Measurements from ENCODE around the gene GREB1.

The GREB1 gene

DNA sequence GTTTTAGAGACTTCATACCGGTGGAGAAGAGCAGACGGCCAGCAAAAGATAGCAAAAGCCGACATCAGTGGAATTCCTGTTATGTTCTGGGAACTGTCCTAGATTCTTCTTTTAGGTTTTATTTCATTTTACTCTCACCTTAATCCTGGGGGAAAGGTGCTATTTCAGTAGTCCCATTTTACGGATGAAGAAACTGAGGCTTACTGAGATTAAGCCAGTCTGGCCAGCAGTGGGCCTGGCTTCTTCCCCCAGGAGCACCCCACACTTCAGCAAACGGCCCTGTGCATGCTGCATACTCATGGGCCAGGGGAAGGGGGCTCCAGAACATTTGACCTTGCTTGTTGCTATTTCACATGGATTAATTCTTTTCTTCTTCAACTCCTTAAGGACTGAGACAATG lies 79.5 kb downstream of the GREB1 start:
- FAIRE-seq, result no peak

DNA sequence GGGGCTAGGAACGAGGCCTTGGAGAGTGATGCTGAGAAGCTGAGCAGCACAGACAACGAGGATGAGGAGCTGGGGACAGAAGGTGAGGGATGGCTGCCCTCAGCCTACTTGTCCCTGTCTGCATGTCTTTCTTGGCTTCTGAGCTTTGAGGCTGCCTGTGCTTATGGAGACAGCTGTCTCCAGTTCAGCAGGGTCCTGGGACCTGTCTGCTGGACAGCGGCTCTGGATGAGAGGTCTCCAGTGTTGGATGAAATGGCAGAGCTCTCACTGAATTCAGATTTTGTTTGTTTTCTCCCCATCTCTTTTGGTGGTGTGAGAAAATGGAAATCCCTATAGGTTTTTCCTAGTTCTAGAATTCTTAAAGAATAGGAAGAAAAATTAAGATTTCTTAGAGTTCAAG lies 81.4 kb downstream of the GREB1 start:
- no peak for FAIRE-seq

DNA sequence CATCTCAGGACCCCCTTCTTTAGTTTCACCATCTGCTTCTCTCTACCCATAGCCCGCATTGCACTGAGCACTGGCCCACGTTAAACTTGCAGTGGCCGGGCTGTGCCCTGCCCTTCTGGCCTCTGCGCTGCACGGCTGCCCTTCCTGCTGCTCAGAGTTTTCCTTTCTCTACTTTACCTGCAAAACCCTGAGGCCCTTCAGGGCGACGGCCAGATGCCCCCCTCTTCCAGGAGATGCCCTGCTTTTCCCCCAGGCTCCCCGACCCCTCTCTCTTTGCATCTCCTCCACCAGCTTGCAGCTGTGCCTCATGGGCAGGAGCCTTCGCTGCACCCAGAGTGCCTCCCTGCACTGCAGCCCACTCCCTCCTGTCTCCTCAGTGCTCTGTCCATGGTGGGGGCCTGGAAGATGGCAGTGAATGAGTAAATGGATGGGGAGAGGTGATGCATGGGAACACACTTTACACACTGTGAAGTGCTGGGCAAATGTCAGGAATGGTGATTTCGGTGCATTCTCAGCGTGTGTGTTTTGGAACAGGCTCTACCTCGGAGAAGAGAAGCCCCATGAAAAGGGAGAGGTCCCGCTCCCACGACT lies 82.3 kb downstream of the GREB1 start:
- FAIRE-seq, result no peak

DNA sequence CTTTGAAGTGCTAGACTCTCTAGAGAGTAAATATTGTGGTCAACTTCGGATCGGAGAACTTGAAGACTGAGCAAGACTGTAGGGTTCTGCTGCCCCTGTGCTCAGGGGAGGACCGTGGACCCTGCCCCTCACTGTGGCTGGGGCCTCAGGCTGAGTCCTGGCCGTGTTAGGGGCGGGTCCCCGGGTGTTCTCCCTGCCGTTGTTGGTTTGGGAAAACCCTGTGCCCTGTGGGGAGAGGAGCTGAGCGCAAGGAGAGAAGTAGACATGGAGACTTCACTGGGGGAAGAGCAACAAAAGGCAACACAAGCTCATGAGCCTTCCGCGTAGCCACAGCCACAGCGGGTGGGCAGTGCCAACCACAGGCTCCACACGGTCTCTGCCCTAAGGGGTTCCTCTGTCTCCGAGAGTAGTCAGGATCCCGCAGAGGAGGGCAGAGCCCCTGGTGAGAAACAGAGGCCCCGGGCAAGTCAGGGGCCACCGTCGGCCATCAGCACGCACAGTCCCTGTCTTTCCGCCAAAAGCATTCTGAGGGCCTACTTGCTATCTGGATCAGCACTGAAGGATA lies 83.1 kb downstream of the GREB1 start:
- FAIRE-seq, result no peak

DNA sequence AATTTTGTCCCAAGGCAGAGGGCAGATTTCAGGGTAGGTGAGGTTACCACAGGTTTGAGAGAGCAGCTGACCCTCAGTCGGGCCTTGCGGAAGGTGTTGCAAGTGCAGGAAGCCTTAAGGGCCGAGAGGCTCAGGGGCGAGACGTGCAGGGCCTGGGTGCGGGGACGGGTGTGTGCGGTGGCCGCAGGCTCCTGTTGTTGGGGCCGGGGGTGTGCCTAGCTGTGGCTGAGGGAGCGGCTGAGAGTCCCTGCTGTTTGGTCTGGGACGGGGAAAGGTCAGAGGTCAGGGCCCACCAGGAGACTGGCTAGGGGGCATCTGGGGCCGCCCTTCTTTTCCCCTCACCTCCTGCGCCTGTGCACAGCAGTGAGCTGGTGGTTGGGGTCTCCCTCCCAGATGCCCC lies 83.7 kb downstream of the GREB1 start:
- no peak for FAIRE-seq

DNA sequence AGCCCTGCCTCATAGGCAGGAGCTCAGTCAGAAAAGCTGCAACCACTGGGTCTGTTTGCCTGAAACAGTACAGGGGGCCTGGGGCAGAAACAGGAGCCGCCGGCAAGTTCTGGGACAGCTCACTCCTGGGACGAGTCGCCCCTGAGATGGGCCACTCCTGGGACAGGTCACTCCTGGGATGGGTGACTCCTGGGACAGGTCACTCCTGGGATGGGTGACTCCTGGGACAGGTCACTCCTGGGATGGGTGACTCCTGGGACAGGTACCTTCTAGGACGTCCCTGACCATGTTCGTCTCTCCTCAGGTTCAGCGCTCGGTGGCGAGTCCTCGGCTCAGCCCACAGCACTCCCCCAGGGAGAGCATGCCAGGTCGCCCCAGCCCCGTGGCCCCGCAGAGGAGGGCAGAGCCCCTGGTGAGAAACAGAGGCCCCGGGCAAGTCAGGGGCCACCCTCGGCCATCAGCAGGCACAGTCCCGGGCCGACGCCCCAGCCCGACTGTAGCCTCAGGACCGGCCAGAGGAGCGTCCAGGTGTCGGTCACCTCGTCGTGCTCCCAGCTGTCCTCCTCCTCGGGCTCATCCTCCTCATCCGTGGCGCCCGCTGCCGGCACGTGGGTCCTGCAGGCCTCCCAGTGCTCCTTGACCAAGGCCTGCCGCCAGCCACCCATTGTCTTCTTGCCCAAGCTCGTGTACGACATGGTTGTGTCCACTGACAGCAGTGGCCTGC lies 84.3 kb downstream of the GREB1 start:
- no peak for FAIRE-seq

DNA sequence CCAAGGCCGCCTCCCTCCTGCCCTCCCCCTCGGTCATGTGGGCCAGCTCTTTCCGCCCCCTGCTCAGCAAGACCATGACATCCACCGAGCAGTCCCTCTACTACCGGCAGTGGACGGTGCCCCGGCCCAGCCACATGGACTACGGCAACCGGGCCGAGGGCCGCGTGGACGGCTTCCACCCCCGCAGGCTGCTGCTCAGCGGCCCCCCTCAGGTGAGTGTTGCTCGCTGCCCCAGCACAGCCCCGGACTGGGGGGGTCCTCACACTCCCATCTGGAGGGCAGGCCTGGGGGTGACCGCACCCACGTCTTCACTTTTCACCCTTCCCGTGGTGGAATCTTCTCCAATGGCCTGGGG lies 84.8 kb downstream of the GREB1 start:
- no peak for FAIRE-seq

DNA sequence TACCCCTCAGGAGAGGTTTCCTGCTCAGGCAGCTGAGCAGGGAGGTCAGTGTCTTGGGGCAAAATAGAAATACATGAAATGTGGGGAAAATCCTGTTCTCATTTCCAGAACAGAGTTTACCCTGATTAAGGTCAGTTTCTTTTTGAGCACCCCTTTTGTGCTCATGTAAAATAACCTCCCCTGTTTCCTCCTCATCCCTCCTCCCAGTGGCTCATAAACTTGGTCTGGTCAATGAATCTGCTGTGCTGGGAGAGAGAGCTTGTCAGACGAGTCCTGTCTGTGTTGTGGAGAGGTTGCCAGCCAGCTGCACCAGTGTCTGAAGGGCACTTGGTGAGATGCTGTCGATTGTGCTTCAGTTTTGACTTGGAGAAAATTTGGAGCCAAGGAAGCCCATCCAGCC lies 87.6 kb downstream of the GREB1 start:
- no peak for FAIRE-seq

DNA sequence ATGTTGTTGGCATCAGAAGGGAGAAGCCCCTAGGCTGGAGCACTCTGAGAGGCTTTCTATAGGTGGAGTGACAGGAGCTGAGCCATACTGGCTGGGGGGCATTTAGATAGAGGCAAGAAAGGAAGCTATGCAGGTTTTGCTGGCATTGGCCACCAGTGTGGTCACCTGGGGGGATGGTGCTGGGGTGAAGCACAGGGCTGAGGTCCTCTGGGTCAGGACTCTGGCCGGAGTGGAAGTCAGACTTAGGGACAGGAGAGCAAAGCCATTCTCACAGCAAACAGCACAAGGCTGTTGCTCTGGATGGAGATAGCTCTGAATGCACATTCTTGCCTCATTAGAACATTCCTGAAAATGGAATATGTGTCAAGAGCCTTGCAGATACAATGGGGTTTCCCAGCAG lies 88.8 kb downstream of the GREB1 start:
- no peak for FAIRE-seq

DNA sequence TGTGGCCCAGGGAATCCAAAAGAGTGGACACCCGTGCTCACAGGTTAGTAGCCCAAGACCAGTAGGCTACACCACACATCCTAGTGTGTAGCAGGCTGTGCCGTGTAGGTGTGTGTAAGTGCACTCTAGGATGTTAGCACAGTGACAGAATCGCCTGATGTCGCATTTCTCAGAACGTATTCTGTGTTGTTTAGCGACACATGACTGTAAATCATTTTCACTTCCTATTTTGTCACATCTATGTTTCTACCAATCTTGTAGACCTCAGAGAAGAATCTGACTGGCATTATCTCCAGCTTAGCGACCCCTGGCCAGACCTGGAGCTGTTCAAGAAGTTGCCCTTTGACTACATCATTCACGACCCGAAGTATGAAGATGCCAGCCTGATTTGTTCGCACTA lies 91.0 kb downstream of the GREB1 start:
- no peak for FAIRE-seq

DNA sequence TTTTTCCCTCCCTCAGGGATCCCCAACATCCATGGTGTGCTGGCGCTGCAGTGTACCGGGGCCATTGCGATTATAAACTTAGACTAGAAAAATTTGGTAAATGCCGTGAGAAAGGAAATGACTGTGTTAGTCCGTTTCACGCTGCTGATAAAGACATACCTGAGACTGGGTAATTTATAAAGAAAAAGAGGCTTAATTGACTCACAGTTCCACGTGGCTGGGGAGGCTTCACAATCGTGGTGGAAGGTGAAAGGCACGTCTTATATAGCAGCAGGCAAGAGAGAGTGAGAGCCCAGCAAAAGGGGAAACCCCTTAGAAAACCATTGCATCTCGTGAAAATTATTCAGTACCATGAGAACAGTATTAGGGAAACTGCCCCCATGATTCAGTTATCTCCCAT lies 91.8 kb downstream of the GREB1 start:
- no peak for FAIRE-seq

DNA sequence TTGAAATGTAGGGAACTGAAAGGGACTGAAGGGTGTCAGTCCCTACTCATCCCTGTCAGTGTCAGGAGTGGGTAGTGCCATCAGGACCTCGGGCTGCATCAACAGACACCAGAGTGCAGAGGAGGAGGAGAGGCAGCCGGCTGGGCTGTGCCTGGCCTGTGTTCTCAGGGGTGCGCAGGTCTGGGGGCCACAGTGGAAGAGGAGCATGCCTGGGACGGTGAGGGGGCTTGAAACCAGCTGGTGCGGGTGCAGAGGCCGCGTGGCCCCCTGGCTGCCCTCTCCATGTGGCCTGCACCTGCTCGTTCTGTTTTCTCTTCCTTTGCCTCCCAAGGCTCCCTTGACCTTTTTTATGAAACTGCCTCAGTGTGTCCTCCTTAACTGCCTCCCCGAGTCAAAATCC lies 94.8 kb downstream of the GREB1 start:
- no peak for FAIRE-seq

DNA sequence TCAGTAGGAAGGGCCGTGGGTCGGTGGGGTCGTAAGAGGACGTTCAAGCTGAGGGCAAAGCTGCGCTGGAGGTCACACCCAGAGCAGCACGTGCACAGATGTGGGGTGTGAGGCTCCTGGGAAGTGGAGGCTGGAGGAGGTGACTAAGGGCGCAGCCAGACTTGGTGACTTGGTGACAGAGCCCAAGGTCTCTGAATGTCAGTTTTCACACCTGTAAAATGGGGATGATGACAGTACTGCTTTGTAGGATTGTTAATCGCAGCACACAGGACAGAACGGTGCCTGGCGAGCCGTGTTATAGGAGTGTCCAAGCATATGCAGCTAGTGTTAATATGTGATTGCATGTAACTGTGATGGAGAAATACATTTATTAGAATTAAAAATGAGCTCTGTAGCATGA lies 95.4 kb downstream of the GREB1 start:
- no peak for FAIRE-seq

DNA sequence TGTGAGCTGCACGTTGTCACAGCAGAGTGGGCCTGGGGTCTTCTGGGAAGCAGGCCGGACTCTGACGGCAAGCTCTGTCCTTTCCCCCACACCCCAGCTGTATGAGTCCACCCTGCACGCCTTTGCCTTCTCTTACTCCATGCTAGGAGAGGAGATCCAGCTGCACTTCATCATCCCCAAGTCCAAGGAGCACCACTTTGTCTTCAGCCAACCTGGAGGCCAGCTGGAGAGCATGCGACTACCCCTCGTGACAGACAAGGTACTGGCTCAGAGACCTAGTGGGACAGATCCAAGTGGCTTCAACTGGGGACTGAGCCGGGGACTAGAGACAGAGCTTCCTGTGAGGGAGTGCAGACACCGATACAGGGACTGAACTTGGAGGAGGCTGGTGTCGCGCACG lies 96.0 kb downstream of the GREB1 start:
- FAIRE-seq, result no peak

DNA sequence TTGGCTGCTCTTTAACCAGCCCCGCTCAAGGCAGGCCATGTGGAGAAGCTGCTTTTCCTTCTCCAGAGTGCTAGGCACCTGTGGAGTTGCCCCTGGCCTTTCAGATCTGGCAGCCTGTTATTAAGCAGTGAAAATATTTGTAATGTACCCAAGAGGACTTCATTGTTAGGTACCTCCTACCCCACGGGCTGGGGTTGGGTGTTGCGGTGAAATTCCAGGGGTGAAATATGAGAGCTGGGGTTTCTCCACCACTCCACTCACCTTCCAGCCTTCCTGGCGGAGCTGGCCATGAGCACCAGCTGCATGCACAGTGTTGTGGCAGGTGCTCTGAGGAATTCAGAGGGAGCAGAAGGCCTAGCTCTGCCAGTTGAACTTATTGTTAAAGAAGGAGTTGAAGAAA lies 97.0 kb downstream of the GREB1 start:
- FAIRE-seq, result no peak

DNA sequence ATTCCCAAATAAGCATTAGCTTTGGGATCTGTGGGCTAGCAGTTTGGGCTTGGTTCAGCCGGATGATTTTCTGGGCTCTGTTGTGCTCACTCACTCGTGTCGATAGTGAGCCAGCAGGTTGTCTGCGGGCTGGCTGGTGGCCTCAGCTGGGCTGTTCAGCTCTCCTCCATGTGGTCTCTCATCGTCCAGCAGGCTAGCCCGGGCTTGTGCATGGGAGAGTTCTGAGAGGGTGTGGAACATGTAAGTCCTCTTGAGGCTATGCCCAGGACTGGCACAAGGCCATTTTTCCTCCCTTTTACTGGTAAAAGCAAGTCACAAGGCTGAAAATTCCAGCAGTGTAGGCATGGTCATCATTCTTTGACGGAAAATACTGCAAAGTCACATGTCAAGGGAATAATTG lies 97.6 kb downstream of the GREB1 start:
- FAIRE-seq, result no peak

DNA sequence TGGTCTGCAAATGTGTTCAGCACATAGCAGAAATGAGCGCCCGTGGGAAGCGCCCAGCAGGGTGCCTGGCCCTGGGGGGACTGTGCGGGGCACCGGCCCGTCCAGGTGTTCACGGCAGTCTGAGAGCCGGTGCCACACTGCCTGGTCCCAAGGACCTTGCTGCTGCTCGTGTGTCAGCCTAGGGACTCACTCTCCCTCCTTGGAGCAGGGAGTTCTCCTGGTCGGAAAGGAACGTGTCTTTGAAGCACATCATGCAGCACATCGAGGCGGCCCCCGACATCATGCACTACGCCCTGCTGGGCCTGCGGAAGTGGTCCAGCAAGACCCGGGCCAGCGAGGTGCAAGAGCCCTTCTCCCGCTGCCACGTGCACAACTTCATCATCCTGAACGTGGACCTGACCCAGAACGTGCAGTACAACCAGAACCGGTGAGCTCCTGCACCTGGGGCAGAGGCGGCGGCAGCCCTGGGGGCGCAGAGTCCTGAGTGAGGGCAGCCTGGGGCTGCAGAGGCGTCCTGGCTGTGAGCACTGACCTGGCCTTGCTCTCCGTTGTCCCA lies 100.2 kb downstream of the GREB1 start:
- FAIRE-seq, result no peak

DNA sequence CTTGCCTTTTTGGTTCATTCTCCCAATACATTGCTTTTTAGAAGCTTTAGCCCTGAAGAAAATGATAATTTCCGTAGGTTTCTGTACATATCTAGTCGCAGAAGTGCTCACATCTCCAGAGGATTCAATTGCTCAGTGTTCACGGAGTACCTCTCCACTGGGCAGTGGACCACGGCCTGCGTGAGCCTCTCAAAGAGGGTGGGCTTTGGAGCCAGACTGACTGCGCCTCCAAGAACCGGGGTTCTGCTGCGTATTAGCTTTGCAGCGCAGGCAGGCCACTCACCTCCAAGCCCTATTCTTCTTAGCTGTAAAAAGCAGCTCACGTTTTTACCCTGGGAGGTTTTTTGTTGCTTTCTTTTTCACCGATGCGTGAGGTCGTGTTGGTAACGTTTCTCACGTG lies 100.7 kb downstream of the GREB1 start:
- FAIRE-seq, result no peak

DNA sequence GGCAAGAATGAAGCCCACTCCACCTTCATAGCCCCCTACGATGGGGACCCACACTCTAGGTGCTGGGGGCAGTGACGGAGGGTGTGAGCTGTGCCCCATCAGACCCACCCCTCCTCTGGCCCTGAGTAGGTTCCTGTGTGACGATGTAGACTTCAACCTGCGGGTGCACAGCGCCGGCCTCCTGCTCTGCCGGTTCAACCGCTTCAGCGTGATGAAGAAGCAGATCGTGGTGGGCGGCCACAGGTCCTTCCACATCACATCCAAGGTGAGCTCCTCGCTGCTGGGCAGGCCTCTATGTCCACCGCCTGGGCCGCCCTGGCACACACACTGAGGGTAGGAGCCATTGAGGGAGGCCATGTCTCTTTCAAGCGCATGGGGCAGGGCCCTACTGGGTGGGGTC lies 101.3 kb downstream of the GREB1 start:
- FAIRE-seq, result no peak

DNA sequence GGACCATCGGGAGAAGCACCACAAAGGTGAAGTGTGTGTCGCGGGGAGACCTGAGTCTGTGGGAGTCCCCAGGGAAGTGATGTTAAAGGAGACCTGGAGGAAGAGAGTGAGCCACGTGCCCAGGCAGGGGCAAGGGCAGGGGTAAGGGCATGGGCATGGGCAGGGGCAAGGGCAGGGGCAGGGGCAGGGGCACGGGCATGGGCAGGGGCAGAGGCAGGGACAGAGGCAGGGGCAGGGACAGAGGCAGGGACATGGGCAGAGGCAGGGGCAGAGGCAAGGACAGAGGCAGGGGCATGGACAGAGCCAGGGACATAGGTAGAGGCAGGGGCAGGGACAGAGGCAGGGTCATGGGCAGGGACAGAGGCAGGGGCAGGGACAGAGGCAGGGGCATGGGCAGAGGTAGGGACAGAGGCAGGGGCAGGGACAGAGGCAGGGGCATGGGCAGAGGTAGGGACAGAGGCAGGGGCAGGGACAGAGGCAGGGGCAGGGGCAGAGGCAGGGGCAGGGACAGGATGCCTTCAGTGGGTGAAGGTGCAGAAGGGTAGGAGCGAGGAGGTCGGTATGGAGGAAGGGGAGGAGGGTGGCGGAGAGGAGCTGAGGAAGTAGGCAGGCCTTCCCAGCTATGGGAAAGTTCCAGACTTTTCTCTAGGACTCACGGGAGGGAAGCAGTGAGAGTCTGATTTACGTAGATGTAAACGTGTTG lies 102.9 kb downstream of the GREB1 start:
- FAIRE-seq, result no peak

DNA sequence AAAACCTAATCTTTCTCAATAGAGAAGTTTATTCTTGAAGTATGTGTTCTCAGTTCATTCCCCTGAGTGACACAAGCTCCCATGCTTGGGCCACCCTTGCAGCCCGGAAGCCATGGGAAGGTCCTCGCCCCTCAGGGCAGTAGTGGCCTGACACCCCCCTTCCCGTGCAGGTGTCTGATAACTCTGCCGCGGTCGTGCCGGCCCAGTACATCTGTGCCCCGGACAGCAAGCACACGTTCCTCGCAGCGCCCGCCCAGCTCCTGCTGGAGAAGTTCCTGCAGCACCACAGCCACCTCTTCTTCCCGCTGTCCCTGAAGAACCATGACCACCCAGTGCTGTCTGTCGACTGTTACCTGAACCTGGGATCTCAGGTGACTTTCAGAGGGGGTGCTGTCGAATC lies 103.7 kb downstream of the GREB1 start:
- FAIRE-seq, result no peak

DNA sequence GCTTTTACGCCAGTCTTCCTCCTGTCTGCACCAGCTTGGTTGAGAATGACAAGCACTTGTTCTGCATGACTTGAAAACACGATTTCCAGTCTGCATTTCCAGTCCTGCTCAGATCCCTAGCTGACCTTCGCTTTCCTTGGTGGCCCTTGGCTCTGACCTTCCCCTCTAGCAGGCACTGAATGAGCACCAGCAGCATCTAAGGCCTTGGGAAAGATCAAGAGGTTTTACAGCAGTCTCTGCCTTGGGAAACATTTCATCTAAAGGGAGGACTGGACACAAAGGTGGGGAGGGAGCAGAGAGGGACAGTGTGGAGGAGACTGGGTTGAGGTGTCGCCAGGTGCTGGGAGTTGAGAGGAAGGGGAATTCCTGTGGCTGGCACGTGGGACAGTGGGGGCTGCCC lies 105.7 kb downstream of the GREB1 start:
- FAIRE-seq, result no peak

DNA sequence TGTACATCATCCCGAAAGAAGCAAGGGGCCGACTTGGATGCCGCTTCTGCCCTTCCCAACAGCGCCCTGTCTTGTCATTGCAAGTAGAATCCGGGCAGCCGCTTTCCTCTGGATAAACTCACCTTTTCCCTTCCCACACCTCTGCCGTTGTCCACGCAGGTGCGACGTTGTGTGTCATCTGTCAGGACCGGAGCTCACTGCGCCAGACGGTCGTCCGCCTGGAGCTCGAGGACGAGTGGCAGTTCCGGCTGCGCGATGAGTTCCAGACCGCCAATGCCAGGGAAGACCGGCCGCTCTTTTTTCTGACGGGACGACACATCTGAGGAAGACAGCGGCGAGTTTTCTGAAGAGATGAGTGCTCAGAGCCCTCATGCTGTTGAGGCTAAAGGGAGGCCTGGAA lies 106.3 kb downstream of the GREB1 start:
- no peak for FAIRE-seq

DNA sequence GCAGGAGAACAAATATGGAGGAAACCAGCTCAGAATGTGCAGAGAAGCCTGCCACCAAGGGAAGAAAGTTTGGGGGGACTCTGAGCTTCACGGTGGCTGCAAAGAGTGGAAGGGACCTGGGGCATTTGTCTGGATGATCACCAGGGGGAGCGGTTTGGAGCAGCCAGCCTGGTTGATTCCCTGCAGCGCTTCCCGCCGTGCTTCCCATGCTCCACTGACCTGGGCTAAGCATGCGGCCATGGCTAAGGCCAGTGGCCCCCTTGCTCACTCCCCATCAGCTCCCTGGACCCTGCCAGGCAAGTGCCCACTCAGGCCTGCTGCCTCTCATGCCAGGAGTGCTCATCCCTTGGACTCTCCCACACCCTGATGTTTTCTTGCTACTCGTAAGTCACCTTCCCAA lies 109.1 kb downstream of the GREB1 start:
- no peak for FAIRE-seq

Data from colon (tissue), 2 donors.